Smooth muscle cell (in vitro differentiated cells): ENCODE measurements around the gene CDC73. TPM values are rescaled to one million over a fixed set of nuclear protein-coding genes. Genes with fewer than 3 reads are reported as not detected.

Experiments
- DNase-seq: peaks from one replicate; lab custom pipeline; 2025; ENCODE audit not compliant: unreplicated experiment; lab: John Stamatoyannopoulos, UW
- H2AFZ ChIP-seq: fragments of 200-600 bp; sonication (generic); 2 replicates; pipeline ENCODE4 v1.6.0; 2016; ENCODE audit warnings: antibody characterized with exemption, low read depth, mild to moderate bottlenecking
- H3F3A ChIP-seq: fragments of 200-600 bp; sonication (generic); 2 replicates; pipeline ENCODE4 v1.6.0; 2017; ENCODE audit warnings: antibody characterized with exemption, low read depth
- H3K27ac ChIP-seq: fragments of 200-600 bp; sonication (generic); 2 replicates; pipeline ENCODE4 v1.5.1; 2016; ENCODE audit warnings: low read depth, mild to moderate bottlenecking
- H3K27me3 ChIP-seq: fragments of 200-600 bp; sonication (generic); 2 replicates; pipeline ENCODE4 v1.6.1; 2016; ENCODE audit warnings: low read depth, mild to moderate bottlenecking
- H3K36me3 ChIP-seq: fragments of 200-600 bp; sonication (generic); 2 replicates; pipeline ENCODE4 v1.5.1; 2016; ENCODE audit warnings: low read depth
- H3K4me1 ChIP-seq: fragments of 200-600 bp; sonication (generic); 2 replicates; pipeline ENCODE4 v1.5.1; 2016; ENCODE audit warnings: low read depth
- H3K4me2 ChIP-seq: fragments of 200-600 bp; sonication (generic); 2 replicates; pipeline ENCODE4 v1.6.0; 2016; ENCODE audit warnings: mild to moderate bottlenecking
- H3K4me3 ChIP-seq: fragments of 200-600 bp; sonication (generic); 2 replicates; pipeline ENCODE4 v1.5.1; 2016; ENCODE audit warnings: mild to moderate bottlenecking
- H3K79me2 ChIP-seq: fragments of 200-600 bp; sonication (generic); 2 replicates; pipeline ENCODE4 v1.6.0; 2016; ENCODE audit warnings: low read depth, mild to moderate bottlenecking
- H3K9ac ChIP-seq: fragments of 200-600 bp; sonication (generic); 2 replicates; pipeline ENCODE4 v1.6.0; 2016; ENCODE audit warnings: low read depth
- H3K9me3 ChIP-seq: fragments of 200-600 bp; sonication (generic); replicated peaks from 2 replicates; pipeline ENCODE4 v1.5.1; 2016; ENCODE audit warnings: low read depth
- H4K20me1 ChIP-seq: fragments of 200-600 bp; sonication (generic); 2 replicates; pipeline ENCODE4 v1.6.0; 2016; ENCODE audit warnings: low read depth
- WGBS: methylation state at CpG from one replicate; pipeline ENCODE4 v1.1.7; 2016; ENCODE audit warnings: low lambda C conversion rate; 5-methylcytosine and 5-hydroxymethylcytosine counted together
- polyA plus RNA-seq: library from polyadenylated mRNA; unstranded; fragments of >200 nt; fragmentation: Nextera tagmentation; extraction: Ambion mirVana; gene quantifications from 2 replicates; pipeline ENCODE4 v1.2.1, GENCODE V29; 2016
- total RNA-seq: library from RNA; depleted of rRNA; stranded (reverse); fragments of >200 nt; gene quantifications from 2 replicates; pipeline ENCODE4 v1.2.3, GENCODE V29; 2014
- TF ChIP-seq, protein P1 (sequence below): fragments of 200-600 bp; sonication (generic); IDR thresholded peaks from 2 replicates; pipeline ENCODE4 v1.5.1; 2017; ENCODE audit warnings: borderline replicate concordance, mild to moderate bottlenecking, antibody characterized with exemption; ENCODE audit not compliant: insufficient read depth, poor library complexity, severe bottlenecking

Gene CDC73
- total and polyA plus RNA-seq, 2 experiments from 2014 or later: 28.5 to 32.0 TPM

DNA sequence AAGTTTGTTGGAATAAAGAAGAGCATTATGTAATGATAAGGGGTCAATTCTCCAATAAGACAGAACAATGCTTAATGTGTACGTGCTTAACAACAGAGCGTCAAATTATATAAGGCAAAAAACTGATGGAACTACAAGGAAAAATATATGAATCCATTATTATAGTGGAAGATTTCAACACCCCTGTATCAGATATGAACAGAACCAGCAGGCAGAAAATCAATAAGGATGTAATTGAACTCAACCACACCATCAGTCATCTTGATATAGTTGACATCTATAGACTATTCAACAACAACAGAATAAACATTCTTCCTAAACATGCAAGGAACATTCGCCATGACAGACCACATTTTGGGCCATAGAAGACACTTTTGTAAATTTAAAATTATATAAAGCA, 3.6 kb upstream of the CDC73 start:
- no peaks in the 10 kb centered on the region for H3K27me3 ChIP-seq
- no peak overlapping the region for H3K9ac ChIP-seq
- H4K20me1 ChIP-seq: peaks cover 4% of the 10 kb centered on the region
- WGBS: 93% methylated on average over 3 of the region's 3 CpGs
- H3K36me3 ChIP-seq: no peaks in the 10 kb centered on the region
- H3K9me3 ChIP-seq: no peaks in the 10 kb centered on the region
- peaks cover 14% of the 10 kb centered on the region for H3F3A ChIP-seq
- TF ChIP-seq, protein P1, sequence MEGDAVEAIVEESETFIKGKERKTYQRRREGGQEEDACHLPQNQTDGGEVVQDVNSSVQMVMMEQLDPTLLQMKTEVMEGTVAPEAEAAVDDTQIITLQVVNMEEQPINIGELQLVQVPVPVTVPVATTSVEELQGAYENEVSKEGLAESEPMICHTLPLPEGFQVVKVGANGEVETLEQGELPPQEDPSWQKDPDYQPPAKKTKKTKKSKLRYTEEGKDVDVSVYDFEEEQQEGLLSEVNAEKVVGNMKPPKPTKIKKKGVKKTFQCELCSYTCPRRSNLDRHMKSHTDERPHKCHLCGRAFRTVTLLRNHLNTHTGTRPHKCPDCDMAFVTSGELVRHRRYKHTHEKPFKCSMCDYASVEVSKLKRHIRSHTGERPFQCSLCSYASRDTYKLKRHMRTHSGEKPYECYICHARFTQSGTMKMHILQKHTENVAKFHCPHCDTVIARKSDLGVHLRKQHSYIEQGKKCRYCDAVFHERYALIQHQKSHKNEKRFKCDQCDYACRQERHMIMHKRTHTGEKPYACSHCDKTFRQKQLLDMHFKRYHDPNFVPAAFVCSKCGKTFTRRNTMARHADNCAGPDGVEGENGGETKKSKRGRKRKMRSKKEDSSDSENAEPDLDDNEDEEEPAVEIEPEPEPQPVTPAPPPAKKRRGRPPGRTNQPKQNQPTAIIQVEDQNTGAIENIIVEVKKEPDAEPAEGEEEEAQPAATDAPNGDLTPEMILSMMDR: no peak
- peaks cover 14% of the 10 kb centered on the region for H3K4me1 ChIP-seq
- H3K27ac ChIP-seq: no peak overlapping the region
- peaks cover 8% of the 10 kb centered on the region for H3K79me2 ChIP-seq
- H3K4me3 ChIP-seq: no peak overlapping the region
- H3K4me2 ChIP-seq: no peak overlapping the region
- DNase-seq: no peak
- no peak overlapping the region for H2AFZ ChIP-seq

DNA sequence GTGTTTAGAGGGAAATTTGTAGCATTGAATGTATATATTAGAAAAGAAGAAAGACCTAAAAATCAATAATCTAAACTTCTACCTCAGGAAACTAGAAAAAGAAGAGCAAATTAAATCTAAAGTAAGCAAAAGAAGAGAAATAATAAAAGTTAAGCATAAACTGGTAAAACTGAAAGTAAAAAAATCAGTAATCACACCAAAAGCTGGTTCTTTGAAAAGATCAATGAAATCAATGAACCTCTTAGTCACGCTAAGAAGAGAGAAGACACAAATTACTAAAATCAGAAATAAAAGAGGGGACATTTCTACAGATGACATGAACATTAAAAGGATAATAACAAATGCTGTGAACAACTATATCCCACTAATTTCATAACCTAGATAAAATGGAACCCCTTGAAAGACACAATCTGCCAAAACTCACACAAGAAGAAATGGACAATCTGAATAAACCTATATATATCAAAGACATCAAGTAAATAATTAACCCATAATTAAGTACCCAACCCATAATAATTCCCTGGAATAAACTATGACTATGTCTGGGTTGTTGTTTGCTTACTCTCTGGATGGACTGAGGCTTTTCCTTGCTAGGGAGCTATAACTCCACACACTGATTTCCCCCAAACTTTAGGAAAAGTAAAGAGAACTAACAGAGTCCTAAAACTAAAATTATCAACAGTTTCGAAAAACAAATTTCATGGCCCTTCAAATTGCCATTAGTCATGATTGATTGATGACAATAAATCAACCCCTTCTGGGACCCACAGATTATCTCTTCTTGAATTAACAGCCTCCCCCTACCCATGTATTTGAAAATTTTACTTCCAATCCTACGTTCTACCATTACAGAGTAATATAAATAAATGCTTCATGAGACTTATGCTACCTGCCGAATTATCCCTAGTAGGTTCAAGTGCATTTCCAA, 2.8 kb upstream of the CDC73 start:
- Histone ChIP-seq H3K4me2 (no peak overlapping the region), H3K4me3 (no peak overlapping the region), H3K9me3 (no peaks in the 10 kb centered on the region), H3K36me3 (no peaks in the 10 kb centered on the region), H4K20me1 (peaks cover 12% of the 10 kb centered on the region), H3K79me2 (peaks cover 17% of the 10 kb centered on the region), H3K27me3 (no peaks in the 10 kb centered on the region), H2AFZ (no peak overlapping the region), H3K9ac (no peak overlapping the region), H3K4me1 (peaks cover 23% of the 10 kb centered on the region), H3K27ac (no peak overlapping the region), H3F3A (peaks cover 14% of the 10 kb centered on the region)
- 95% methylated on average over 4 of the region's 4 CpGs for WGBS
- TF ChIP-seq, protein P1: no peak
- no peak for DNase-seq

DNA sequence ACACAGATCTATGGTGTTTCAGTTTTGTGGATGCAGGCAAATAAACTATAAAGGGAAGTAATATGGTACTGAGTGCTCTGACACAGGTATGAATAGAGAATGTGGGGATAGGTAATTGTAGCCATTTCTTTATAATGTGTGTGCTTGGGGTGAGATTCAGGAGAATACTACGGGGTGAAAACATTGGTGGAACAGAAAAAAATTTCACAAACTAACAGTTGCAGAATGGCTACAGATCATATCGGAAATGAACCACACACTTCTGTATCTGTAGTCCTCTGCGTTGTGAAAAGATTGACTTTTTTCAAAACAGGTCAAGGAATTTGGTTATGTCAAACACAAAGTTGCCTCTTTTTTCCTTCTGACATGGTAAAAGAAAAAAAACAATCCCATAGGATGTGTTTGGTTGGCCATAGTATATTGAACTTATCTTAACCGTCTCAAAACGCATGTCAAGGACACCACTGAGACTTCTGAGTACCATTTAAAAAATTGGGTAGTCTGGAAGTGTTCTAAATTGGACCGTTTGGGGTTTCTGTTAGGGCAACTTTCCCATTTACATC, 1.1 kb upstream of the CDC73 start:
- H3K9me3 ChIP-seq: no peaks in the 10 kb centered on the region
- peaks cover 29% of the 10 kb centered on the region for H4K20me1 ChIP-seq
- peaks cover 33% of the 10 kb centered on the region for H3K79me2 ChIP-seq
- H3F3A ChIP-seq: peaks cover 14% of the 10 kb centered on the region
- H2AFZ ChIP-seq: peak overlapping the region; percentile 82
- H3K36me3 ChIP-seq: no peaks in the 10 kb centered on the region
- H3K9ac ChIP-seq: no peak overlapping the region
- H3K4me3 ChIP-seq: no peak overlapping the region
- 86% methylated on average over 6 of the region's 6 CpGs for WGBS
- peak overlapping the region; percentile 97 for H3K4me2 ChIP-seq
- TF ChIP-seq, protein P1: no peak
- peaks cover 21% of the 10 kb centered on the region for H3K4me1 ChIP-seq
- H3K27me3 ChIP-seq: no peaks in the 10 kb centered on the region
- no peak for DNase-seq
- H3K27ac ChIP-seq: no peak overlapping the region
